Keratinocyte (primary cell): Measurements from ENCODE around the gene TSPYL6. TPM values are rescaled to one million over a fixed set of nuclear protein-coding genes. Genes with fewer than 3 reads are reported as not detected.

ENCODE experiments used
- DNase-seq: peaks from one replicate; pipeline ENCODE4 v3.0.0-alpha.2; 2011; ENCODE audit warnings: low read depth, missing footprints, low spot score
- FAIRE-seq: peaks from 2 replicates; lab custom pipeline; 2011; peaks lifted over from hg19 to GRCh38; lab: Jason Lieb, UNC
- H2AFZ ChIP-seq: 2 replicates; pipeline ENCODE4 v1.6.0; 2012; ENCODE audit warnings: low read length, control low read depth, inconsistent platforms; ENCODE audit not compliant: control insufficient read depth
- H3K27ac ChIP-seq: 2 replicates; pipeline ENCODE4 v1.5.1; 2011; ENCODE audit warnings: low read length; ENCODE audit not compliant: control insufficient read depth, insufficient read depth
- H3K27me3 ChIP-seq: 3 replicates; pipeline ENCODE4 v1.6.0; 2011; ENCODE audit warnings: low read length; ENCODE audit not compliant: control insufficient read depth, insufficient read depth; ENCODE audit errors: extremely low read depth
- H3K36me3 ChIP-seq, 2 experiments: 2 replicates in 1 of 2; 3 replicates in 1 of 2; pipeline ENCODE4 v1.5.1; 2011; ENCODE audit warnings: low read length in 2 of 2, mild to moderate bottlenecking in 1 of 2; ENCODE audit not compliant: control insufficient read depth in 2 of 2, insufficient read depth in 2 of 2; ENCODE audit errors: extremely low read depth in 1 of 2
- H3K4me1 ChIP-seq: 3 replicates; pipeline ENCODE4 v1.5.1; 2011; ENCODE audit warnings: low read length; ENCODE audit not compliant: control insufficient read depth, insufficient read depth; ENCODE audit errors: extremely low read depth
- H3K4me2 ChIP-seq: 3 replicates; pipeline ENCODE4 v1.6.0; 2011; ENCODE audit warnings: low read depth, low read length; ENCODE audit not compliant: control insufficient read depth, insufficient read depth; ENCODE audit errors: extremely low read depth
- H3K4me3 ChIP-seq, 3 experiments: fragments of 200-600 bp in 1 of 3; sonication (generic) in 1 of 3; 2 replicates in 2 of 3; 3 replicates in 1 of 3; pipeline ENCODE4 v1.5.1; 2011 to 2016; ENCODE audit warnings: low read length in 3 of 3, mild to moderate bottlenecking in 3 of 3, control low read depth in 2 of 3, inconsistent platforms in 1 of 3, low read depth in 1 of 3, mixed read lengths in 1 of 3, mixed run types in 1 of 3, moderate library complexity in 1 of 3; ENCODE audit not compliant: control insufficient read depth in 2 of 3, insufficient read depth in 2 of 3; ENCODE audit errors: extremely low read depth in 1 of 3
- H3K79me2 ChIP-seq: 2 replicates; pipeline ENCODE4 v1.6.0; 2012; ENCODE audit warnings: low read length; ENCODE audit not compliant: control insufficient read depth, insufficient read depth
- H3K9ac ChIP-seq: 3 replicates; pipeline ENCODE4 v1.6.0; 2011; ENCODE audit warnings: low read length; ENCODE audit not compliant: control insufficient read depth, insufficient read depth; ENCODE audit errors: extremely low read depth
- H3K9me1 ChIP-seq: 3 replicates; pipeline ENCODE4 v1.6.0; 2011; ENCODE audit warnings: low read length; ENCODE audit not compliant: control insufficient read depth, insufficient read depth; ENCODE audit errors: extremely low read depth
- H3K9me3 ChIP-seq: 2 replicates; pipeline ENCODE4 v1.5.1; 2012; ENCODE audit warnings: low read depth, low read length; ENCODE audit not compliant: control insufficient read depth
- H4K20me1 ChIP-seq: 3 replicates; pipeline ENCODE4 v1.6.0; 2011; ENCODE audit warnings: low read length; ENCODE audit not compliant: control insufficient read depth, insufficient read depth; ENCODE audit errors: extremely low read depth
- EZH2 ChIP-seq: IDR thresholded peaks from one replicate; pipeline ENCODE4 v1.6.1; 2012; ENCODE audit warnings: inconsistent platforms, mild to moderate bottlenecking, low read length, moderate library complexity
- dilution Hi-C: fragments of 300-500 bp; cut with MboI; formaldehyde crosslinking; loops from one replicate; pipeline ENCODE4 v1.7.0; 2020; ENCODE audit warnings: low sequenced_read_pairs; ENCODE audit not compliant: extremely low pct_ligation_motif_present
- polyA plus RNA-seq, 5 experiments: library from polyadenylated mRNA; depleted of rRNA in 3 of 5; stranded (reverse) in 3 of 5; stranded (forward) in 1 of 5; unstranded in 1 of 5; fragments of >200 nt; gene quantifications; 1 replicate in 1 of 5; 2 replicates in 3 of 5; 3 replicates in 1 of 5; pipeline versions ENCODE4 v1.2.1 to v1.2.3, GENCODE V29; 2011 to 2012; ENCODE audit warnings: missing spikeins in 2 of 5, low read depth in 1 of 5, low replicate concordance in 1 of 5
- TF ChIP-seq, protein P1 (sequence below), 3 experiments: IDR thresholded peaks in 1 of 3; conservative IDR thresholded peaks in 1 of 3; optimal IDR thresholded peaks in 1 of 3; 2 replicates in 2 of 3; 3 replicates in 1 of 3; pipeline versions ENCODE3 to v1.5.1; 2011; ENCODE audit warnings: low read length in 3 of 3, mild to moderate bottlenecking in 3 of 3, moderate library complexity in 2 of 3, control low read depth in 1 of 3, inconsistent platforms in 1 of 3; ENCODE audit not compliant: insufficient read depth in 2 of 3; ENCODE audit errors: extremely low read depth in 1 of 3

TSPYL6 gene
- polyA plus RNA-seq, 1 donor (not counting 4 experiments of a cell fraction or from before 2014, with no cell fraction given): not detected

DNA sequence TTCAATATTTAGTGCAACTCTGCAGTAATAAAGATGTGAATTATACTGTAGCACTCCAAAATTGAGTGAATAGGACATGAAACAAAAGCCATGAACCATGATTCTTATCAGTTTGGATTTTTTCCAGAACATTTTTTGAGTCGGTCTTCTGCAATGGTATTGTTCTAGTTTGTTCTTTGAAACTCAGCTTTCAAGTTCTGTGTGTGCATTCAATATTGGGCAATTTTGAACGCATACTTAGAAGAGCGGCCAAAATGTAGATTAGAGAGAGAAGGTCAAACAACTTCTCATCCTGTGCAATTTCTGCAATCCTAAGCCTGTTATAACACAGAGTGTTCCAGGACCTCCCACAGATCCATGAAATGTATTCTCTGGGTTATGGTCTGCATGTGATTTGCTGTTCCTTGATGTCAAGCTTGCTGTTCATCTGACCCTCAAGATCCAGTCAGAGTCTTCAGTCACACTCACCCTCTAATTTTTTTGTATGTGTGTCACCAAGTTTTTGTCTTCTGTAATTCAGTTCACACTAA, 48.3 kb downstream of the TSPYL6 start:
- Histone ChIP-seq H3K27ac (no peak overlapping the region), H3K27me3 (no peaks in the 10 kb centered on the region), H3K4me1 (no peaks in the 10 kb centered on the region), H3K9ac (no peak overlapping the region), H3K9me3 (no peaks in the 10 kb centered on the region), H3K9me1 (no peaks in the 10 kb centered on the region), H3K4me3 (no peak overlapping the region), H4K20me1 (no peaks in the 10 kb centered on the region), H3K36me3 (no peaks in the 10 kb centered on the region), H2AFZ (no peak overlapping the region), H3K4me2 (no peak overlapping the region), H3K79me2 (no peaks in the 10 kb centered on the region)
- DNase-seq (no peak), FAIRE-seq (peak; percentile 5)
- TF ChIP-seq EZH2: no peak
- TF ChIP-seq, protein P1, sequence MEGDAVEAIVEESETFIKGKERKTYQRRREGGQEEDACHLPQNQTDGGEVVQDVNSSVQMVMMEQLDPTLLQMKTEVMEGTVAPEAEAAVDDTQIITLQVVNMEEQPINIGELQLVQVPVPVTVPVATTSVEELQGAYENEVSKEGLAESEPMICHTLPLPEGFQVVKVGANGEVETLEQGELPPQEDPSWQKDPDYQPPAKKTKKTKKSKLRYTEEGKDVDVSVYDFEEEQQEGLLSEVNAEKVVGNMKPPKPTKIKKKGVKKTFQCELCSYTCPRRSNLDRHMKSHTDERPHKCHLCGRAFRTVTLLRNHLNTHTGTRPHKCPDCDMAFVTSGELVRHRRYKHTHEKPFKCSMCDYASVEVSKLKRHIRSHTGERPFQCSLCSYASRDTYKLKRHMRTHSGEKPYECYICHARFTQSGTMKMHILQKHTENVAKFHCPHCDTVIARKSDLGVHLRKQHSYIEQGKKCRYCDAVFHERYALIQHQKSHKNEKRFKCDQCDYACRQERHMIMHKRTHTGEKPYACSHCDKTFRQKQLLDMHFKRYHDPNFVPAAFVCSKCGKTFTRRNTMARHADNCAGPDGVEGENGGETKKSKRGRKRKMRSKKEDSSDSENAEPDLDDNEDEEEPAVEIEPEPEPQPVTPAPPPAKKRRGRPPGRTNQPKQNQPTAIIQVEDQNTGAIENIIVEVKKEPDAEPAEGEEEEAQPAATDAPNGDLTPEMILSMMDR (optimal IDR thresholded peaks at IDR 0.05 in 1 of 3, IDR thresholded peaks at IDR 0.05 in 1 of 3, conservative IDR thresholded peaks at IDR 0.05 in 1 of 3; ENCODE audit: extremely low read depth in 1 of 3, insufficient read depth in 2 of 3, low read length in 3 of 3): no peak
- dilution Hi-C loops: no loop called here

DNA sequence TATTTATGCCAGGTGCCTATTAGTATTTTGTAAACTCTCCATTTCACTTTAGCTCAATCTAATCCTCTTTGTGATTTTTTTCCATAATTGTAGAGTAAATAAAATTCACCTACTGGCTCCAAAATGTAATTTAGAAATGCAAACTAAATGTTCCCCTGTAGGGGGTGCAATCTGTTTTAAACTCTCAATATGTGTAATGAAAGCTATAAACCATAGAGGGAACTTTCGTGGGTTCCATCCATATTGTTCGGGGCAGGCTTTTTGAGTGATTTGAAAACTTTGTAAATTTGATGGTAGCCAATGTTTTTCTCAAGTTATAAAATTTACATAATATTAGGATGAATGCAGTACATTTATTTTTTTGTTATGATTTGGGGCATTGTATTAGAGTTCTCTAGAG, 49.4 kb downstream of the TSPYL6 start:
- H3K9ac ChIP-seq: no peak overlapping the region
- no peaks in the 10 kb centered on the region for H3K79me2 ChIP-seq
- no peak overlapping the region for H3K4me3 ChIP-seq
- DNase-seq (no peak), FAIRE-seq (no peak)
- H4K20me1 ChIP-seq: no peaks in the 10 kb centered on the region
- no peak overlapping the region for H2AFZ ChIP-seq
- no peak for TF ChIP-seq EZH2
- TF ChIP-seq, protein P1 (optimal IDR thresholded peaks at IDR 0.05 in 1 of 3, IDR thresholded peaks at IDR 0.05 in 1 of 3, conservative IDR thresholded peaks at IDR 0.05 in 1 of 3; ENCODE audit: extremely low read depth in 1 of 3, insufficient read depth in 2 of 3, low read length in 3 of 3): peak in 2 of 3 experiments; percentile 28 to 46
- no peak overlapping the region for H3K27ac ChIP-seq
- no peaks in the 10 kb centered on the region for H3K9me1 ChIP-seq
- H3K4me1 ChIP-seq: no peaks in the 10 kb centered on the region
- dilution Hi-C loops: no loop called here
- no peak overlapping the region for H3K4me2 ChIP-seq
- H3K36me3 ChIP-seq: no peaks in the 10 kb centered on the region
- H3K9me3 ChIP-seq: no peaks in the 10 kb centered on the region
- H3K27me3 ChIP-seq: no peaks in the 10 kb centered on the region
